ENCODE results near the gene NAA40.

The NAA40 gene

GRCh38 chr11:63913866-63914830, 24.7 kb upstream of the NAA40 start:
- DNase-seq = no peak

GRCh38 chr11:63914896-63915691, 23.7 kb upstream of the NAA40 start:
- DNase-seq = peak; percentile 41

- peak; percentile 86 for DNase-seq
These were observed 22.6 kb upstream of the NAA40 start for GRCh38 chr11:63915961-63916836.

DNA sequence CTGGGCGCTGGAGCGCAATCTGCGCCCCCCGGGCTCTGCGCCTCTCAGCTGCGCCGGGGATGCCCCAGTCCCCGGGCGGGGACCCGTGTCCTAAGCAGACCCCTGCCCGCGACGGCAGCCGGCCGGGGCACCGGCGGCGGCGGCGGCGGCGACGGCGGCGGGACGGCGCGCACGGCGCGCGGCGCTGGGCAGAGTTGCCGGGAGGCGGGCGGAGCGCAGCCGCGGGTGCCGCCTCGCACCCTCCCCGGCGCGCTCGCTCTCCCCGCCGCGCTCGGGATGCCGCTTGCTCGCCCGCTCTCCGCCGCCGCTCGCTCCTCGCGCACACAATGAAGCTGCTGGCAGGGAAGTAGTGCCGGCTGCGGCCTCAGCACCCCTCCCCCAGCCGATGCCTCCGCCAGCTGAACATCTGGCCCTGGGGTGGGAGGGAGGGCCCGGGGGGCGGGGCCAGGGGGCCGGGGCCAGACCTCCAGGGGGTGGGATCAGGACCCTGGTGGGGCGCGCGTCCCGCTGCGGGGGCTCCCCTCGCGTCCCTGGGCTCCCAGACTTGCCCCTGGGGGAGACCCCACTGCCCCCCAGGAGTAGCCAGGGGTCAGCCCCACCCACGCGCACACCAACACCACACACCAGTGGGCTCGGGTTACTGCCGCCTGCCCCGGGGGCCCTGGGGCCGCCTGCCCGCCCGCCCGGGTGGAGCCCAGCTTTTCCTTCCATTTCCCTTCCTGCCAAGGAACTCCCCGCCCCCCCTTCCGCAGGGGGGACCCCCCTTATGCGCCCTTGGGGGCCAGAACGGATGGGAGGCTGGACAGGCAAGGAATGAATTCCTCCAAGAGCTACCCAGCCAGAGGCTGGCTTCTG, 21.7 kb upstream of the NAA40 start, which contains the start of gene RCOR2:
Gene RCOR2 (minus strand): TSS at position 328 of the 855 bp plus-strand sequence. CDS start 708 bp downstream, outside the sequence.
- DNase-seq = peak; percentile 94

DNA sequence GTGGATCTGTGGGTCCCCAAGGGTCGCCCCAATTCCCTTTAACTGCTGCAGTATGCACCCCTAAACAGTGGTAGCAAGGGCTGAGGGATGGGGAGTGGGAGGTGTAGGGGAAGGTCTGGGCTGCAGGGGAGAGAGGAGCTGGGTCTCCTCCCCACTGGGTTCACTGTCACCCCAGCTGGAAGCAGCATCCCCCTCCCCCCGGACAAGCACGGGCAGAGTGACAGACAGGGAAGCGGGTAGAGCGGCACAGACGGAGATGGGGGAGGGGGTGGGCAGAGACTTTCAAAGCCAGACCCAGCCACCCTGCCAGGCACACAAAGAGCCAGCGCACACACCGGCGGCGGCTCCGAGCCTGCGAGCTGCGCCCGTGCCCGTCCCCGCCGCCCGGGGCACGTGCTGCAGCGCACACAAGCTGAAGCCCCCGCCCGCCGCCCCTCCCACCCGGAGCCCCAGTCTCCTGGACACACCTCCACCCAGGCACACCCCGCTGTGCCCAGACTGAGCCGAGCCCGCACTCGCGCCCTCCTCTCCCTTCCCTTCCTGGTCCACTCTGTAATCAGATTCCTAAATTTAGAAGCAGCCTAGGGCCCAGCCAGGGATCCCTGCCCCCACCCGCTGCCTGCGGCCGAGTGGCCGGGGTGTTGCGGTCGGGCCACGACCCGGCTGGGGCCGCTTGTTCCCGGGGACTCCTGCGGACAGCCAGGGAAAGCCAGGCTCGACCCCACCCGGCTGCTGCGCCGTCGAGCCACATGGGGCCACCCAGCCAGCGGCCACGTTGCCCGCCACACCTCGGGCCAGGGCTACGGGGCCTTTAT, 20.9 kb upstream of the NAA40 start:
- DNase-seq = peak; percentile 95

- peak; percentile 83 for DNase-seq
These were observed 20.2 kb upstream of the NAA40 start for GRCh38 chr11:63918507-63919191.

GRCh38 chr11:63919267-63920125, 19.3 kb upstream of the NAA40 start:
- DNase-seq = peak; percentile 91

- DNase-seq = peak; percentile 69
These were observed 18.5 kb upstream of the NAA40 start for GRCh38 chr11:63920126-63920938.

GRCh38 chr11:63920939-63921417, 17.8 kb upstream of the NAA40 start:
- DNase-seq = peak; percentile 65

DNA sequence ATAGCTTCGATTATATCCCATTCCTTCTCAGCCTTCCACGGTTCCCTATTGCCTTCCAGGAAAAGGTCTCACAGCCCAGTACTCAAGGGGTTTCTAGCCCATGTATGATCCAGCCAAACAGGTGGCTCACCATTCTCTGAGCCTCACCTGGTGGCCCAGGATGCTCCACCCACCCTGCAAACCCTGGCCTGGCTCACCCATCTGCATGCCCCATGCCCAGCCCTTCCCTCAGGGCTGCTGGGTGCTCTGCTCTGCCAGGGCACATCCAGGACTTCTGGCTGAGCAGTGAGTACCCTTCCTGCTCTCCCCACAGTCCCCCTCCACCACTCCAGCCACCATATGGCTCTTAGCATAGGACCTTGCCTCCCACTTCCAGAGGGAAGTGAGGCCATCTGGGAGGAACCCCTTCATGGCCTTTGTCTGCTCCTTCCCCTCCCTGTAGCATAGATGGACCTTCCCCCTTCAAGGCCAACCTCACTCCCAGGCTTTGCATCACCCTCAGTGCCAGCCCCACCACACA, 16.1 kb upstream of the NAA40 start:
- DNase-seq = no peak

DNA sequence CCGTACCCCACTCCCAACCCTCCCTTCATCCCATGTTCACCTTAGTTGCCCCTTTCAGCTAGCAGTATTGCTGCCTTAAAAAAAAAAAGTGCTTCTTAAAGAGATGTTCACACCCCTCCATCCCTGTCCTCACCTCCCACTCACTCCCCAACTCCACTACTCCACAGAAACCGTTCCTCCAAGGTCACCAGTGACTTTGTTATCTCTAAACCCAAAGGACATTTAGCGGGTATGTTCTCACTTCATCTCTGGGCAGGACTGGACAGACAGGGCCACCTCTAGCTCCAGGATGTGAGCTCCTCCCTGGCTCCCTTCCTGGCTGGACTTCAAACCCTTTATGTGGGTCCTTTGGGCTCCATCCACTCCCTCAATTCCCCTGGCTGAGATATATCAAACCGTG, 15.5 kb upstream of the NAA40 start:
- no peak for DNase-seq

GRCh38 chr11:63929616-63930015, 9.2 kb upstream of the NAA40 start:
- no peak for DNase-seq

- no peak for DNase-seq
These were observed 7.8 kb upstream of the NAA40 start for GRCh38 chr11:63931045-63931444.

DNA sequence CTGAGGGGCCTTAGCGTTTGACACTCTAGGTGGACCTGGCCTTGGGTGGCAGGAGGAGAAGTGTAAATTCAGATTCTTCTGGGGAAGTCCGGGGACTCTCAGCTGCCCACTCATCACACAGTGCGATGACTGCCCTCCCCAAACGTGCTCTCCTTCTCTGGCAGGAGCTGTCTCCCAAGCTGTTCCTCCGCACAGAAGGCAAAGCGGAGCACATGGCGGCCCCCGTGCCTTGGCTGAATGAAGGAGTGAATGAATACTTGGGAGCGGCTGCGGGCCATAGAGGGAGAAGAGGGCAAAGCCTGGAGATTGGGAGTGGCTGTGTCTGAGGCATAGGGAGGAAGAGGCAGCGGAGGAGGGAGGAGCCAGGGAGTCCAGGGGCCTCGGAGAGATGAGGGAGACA, 6.9 kb upstream of the NAA40 start:
- DNase-seq = no peak

GRCh38 chr11:63933459-63933858, 5.3 kb upstream of the NAA40 start:
- no peak for DNase-seq

GRCh38 chr11:63937713-63938478, 906 bp upstream of the NAA40 start:
- no peak for DNase-seq

DNA sequence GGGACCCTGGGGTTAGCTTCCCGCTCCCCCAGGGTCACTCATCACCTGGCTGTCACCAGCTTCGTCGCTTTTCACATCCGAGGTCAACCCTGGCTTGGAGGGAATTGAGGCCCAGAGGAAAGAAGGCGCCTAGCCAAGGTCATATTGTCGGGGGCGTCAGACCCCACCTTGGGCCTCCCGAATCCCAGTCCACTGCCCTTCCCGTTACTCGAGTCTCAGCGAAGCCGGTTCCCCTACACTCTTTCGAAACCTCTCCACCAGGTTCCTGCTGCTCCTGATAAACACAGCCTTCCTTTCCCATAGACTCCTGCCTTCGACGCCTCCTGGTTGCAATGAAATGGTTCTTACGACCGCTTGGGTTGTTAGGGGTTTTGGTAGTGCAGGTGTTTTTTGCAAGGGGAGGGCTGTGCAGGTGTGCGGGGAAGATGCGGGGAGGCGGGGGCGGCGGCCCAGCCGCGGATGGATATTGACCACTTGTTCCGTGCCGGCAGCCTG, 642 bp downstream of the NAA40 start:
- peak; percentile 57 for DNase-seq
